ENCODE results near the gene CTNNBL1. TPM values are rescaled to one million over a fixed set of nuclear protein-coding genes. Genes with fewer than 3 reads are reported as not detected.

CTNNBL1 gene
- total and polyA plus RNA-seq, 2 experiments from 2014 or later: 25.3 to 53.7 TPM

- Histone ChIP-seq H4K20me1 (ENCODE audit: insufficient read depth) (no peaks in the 10 kb centered on the region), H3K4me3 (no peak overlapping the region), H3K9ac (no peak overlapping the region), H3K27me3 (replicated peaks; ENCODE audit: insufficient read depth) (no peaks in the 10 kb centered on the region; the same call in 1 of the 2 replicates), H3K4me2 (ENCODE audit: unreplicated experiment) (no peak overlapping the region), H3K9me3 (ENCODE audit: low read depth) (no peaks in the 10 kb centered on the region), H2AFZ (no peak overlapping the region), H3K36me3 (ENCODE audit: low read depth) (no peaks in the 10 kb centered on the region), H3F3A (ENCODE audit: insufficient read depth) (no peaks in the 10 kb centered on the region), H3K79me2 (ENCODE audit: insufficient read depth) (no peaks in the 10 kb centered on the region), H3K27ac (no peak overlapping the region), H3K4me1 (ENCODE audit: insufficient read depth) (no peaks in the 10 kb centered on the region), H3K9me2 (ENCODE audit: insufficient read depth) (no peaks in the 10 kb centered on the region)
- DNase-seq: no peak
- WGBS, 2 experiments (ENCODE audit: low coverage in 1 of 2, low lambda C conversion rate in 2 of 2, missing lambda C conversion rate in 2 of 2): 89 to 93% methylated on average over 8 of the region's 8 CpGs
- in situ Hi-C loops (cut with MboI): no loop called here
- TF ChIP-seq EZH2 (IDR thresholded peaks at IDR 0.05; ENCODE audit: insufficient read depth, poor library complexity, severe bottlenecking): no peak
- no peak for TF ChIP-seq EZH2phosphoT487 (IDR thresholded peaks at IDR 0.05; ENCODE audit: insufficient read depth, low read depth)
Measured at GRCh38 chr20:37885042-37885441, 191.2 kb downstream of the CTNNBL1 start.

DNA sequence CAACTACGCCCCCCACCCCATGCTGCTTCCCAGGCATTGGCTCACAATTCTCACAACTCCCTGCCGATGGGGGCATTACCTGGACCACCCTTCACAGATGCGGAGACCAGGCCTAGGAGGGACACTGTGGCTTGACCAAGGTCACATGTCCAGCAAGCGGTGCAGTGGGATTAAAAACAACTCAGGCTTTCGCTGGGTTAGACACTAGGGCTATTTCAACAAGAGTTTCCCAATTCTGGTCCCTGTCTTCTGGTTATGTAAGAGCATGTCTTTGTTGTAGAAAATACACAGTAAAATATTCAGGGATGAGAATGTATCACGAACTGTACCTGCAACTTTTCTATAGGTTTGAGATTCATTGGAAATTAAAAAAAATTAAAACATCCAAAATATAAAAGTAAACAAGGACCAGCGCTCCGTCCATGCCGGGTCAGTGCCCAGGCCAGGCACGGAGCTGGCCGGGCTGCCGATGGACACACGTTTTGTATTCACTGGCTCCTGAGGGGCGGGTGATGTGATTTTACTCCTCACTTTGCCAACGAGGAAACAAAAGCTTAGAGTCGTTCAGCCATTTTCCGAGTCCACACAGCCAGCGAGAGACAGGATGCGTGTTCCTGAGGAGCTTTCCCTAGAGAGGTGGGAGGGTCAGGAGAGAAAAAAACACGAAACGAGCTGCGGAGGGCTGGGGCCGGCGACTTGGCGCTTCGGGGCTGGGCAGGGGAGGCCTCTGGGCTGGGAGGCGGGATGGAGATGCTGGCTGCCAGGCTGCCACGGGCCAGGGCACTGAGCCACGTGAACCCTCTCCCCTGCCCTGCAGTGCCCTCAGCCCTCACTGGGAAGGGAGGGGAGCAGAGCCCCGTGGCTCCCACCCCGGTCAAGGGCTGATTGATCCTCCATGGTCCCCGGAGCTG lies 192.0 kb downstream of the CTNNBL1 start:
- H3F3A ChIP-seq (ENCODE audit: insufficient read depth): no peaks in the 10 kb centered on the region
- H4K20me1 ChIP-seq (ENCODE audit: insufficient read depth): no peaks in the 10 kb centered on the region
- no peaks in the 10 kb centered on the region for H3K4me1 ChIP-seq (ENCODE audit: insufficient read depth)
- H3K27ac ChIP-seq: no peak overlapping the region
- no peaks in the 10 kb centered on the region for H3K9me3 ChIP-seq (ENCODE audit: low read depth)
- H2AFZ ChIP-seq: no peak overlapping the region
- no peak for DNase-seq
- no peaks in the 10 kb centered on the region for H3K36me3 ChIP-seq (ENCODE audit: low read depth)
- WGBS, 2 experiments (ENCODE audit: low coverage in 1 of 2, low lambda C conversion rate in 2 of 2, missing lambda C conversion rate in 2 of 2): 43 to 47% methylated on average over 30 to 32 of the region's 32 CpGs
- TF ChIP-seq EZH2 (IDR thresholded peaks at IDR 0.05; ENCODE audit: insufficient read depth, poor library complexity, severe bottlenecking) (no peak), EZH2phosphoT487 (IDR thresholded peaks at IDR 0.05; ENCODE audit: insufficient read depth, low read depth) (no peak)
- in situ Hi-C loops (cut with MboI): no loop called here
- no peak overlapping the region for H3K4me2 ChIP-seq (ENCODE audit: unreplicated experiment)
- no peaks in the 10 kb centered on the region; the same call in 1 of the 2 replicates for H3K27me3 ChIP-seq (replicated peaks; ENCODE audit: insufficient read depth)
- no peaks in the 10 kb centered on the region for H3K9me2 ChIP-seq (ENCODE audit: insufficient read depth)
- no peak overlapping the region for H3K4me3 ChIP-seq
- H3K9ac ChIP-seq: no peak overlapping the region
- no peaks in the 10 kb centered on the region for H3K79me2 ChIP-seq (ENCODE audit: insufficient read depth)

DNA sequence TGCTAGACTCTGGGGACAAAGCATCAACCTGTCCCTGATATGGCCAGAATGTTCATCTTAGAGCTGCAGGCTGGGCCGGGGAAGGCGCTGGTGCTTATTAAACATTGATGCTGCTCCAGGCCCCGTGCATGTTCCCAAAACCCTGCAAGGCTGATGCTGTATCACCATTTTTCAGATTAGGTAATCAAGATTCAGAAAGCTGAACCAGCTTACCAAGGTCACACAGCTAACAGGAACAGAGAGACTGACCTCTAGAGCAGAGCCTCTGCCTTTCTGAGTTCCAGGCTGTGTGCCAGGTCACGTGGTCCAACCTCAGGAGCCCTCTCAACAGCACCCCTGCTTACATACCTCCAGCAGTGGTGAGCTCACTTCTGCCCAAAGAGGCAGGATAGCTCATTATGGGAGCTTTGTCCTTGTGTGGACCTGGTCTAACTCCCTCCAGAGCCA lies 193.0 kb downstream of the CTNNBL1 start:
- H3K27ac ChIP-seq: no peak overlapping the region
- H3K9ac ChIP-seq: no peak overlapping the region
- no peak for DNase-seq
- H3F3A ChIP-seq (ENCODE audit: insufficient read depth): no peaks in the 10 kb centered on the region
- TF ChIP-seq EZH2phosphoT487 (IDR thresholded peaks at IDR 0.05; ENCODE audit: insufficient read depth, low read depth) (no peak), EZH2 (IDR thresholded peaks at IDR 0.05; ENCODE audit: insufficient read depth, poor library complexity, severe bottlenecking) (no peak)
- in situ Hi-C loops (cut with MboI): no loop called here
- H3K4me2 ChIP-seq (ENCODE audit: unreplicated experiment): no peak overlapping the region
- no peak overlapping the region for H3K4me3 ChIP-seq
- H4K20me1 ChIP-seq (ENCODE audit: insufficient read depth): no peaks in the 10 kb centered on the region
- H3K4me1 ChIP-seq (ENCODE audit: insufficient read depth): no peaks in the 10 kb centered on the region
- H2AFZ ChIP-seq: no peak overlapping the region
- no peaks in the 10 kb centered on the region for H3K79me2 ChIP-seq (ENCODE audit: insufficient read depth)
- H3K36me3 ChIP-seq (ENCODE audit: low read depth): no peaks in the 10 kb centered on the region
- WGBS, 2 experiments (ENCODE audit: low coverage in 1 of 2, low lambda C conversion rate in 2 of 2, missing lambda C conversion rate in 2 of 2): 70 to 78% methylated on average over 4 of the region's 4 CpGs
- H3K9me2 ChIP-seq (ENCODE audit: insufficient read depth): no peaks in the 10 kb centered on the region
- H3K9me3 ChIP-seq (ENCODE audit: low read depth): no peaks in the 10 kb centered on the region
- H3K27me3 ChIP-seq (replicated peaks; ENCODE audit: insufficient read depth): no peaks in the 10 kb centered on the region; the same call in 1 of the 2 replicates

GRCh38 chr20:37888641-37889040 lies 194.8 kb downstream of the CTNNBL1 start:
- Histone ChIP-seq H3F3A (ENCODE audit: insufficient read depth) (no peaks in the 10 kb centered on the region), H3K79me2 (ENCODE audit: insufficient read depth) (no peaks in the 10 kb centered on the region), H3K9me3 (ENCODE audit: low read depth) (no peaks in the 10 kb centered on the region), H3K36me3 (ENCODE audit: low read depth) (no peaks in the 10 kb centered on the region), H3K9me2 (ENCODE audit: insufficient read depth) (no peaks in the 10 kb centered on the region), H3K27me3 (replicated peaks; ENCODE audit: insufficient read depth) (no peaks in the 10 kb centered on the region), H3K27ac (no peak overlapping the region), H3K4me1 (ENCODE audit: insufficient read depth) (no peaks in the 10 kb centered on the region), H3K9ac (no peak overlapping the region), H3K4me2 (ENCODE audit: unreplicated experiment) (no peak overlapping the region), H3K4me3 (no peak overlapping the region), H2AFZ (no peak overlapping the region), H4K20me1 (ENCODE audit: insufficient read depth) (no peaks in the 10 kb centered on the region)
- in situ Hi-C loops (cut with MboI): no loop called here
- DNase-seq: no peak
- 79 to 81% methylated on average over 10 of the region's 10 CpGs for WGBS, 2 experiments (ENCODE audit: low coverage in 1 of 2, low lambda C conversion rate in 2 of 2, missing lambda C conversion rate in 2 of 2)
- TF ChIP-seq EZH2 (IDR thresholded peaks at IDR 0.05; ENCODE audit: insufficient read depth, poor library complexity, severe bottlenecking) (no peak), EZH2phosphoT487 (IDR thresholded peaks at IDR 0.05; ENCODE audit: insufficient read depth, low read depth) (no peak)

All from GM23248 (cell line).